Measurements from ENCODE around the gene XRN1.
"Not testable (repeated sequence)": the region's sequence is repeated elsewhere in the genome, so short reads cannot be mapped to it uniquely, and the experiment has no call there.

Gene XRN1

GRCh38 chr3:142433110-142433509 is 14.7 kb downstream of the XRN1 start:
- no peak for DNase-seq

- DNase-seq = no peak
Measured at GRCh38 chr3:142429582-142429981, 18.3 kb downstream of the XRN1 start.

GRCh38 chr3:142424754-142425153 is 23.1 kb downstream of the XRN1 start:
- no peak for DNase-seq

- DNase-seq = no peak
Measured at GRCh38 chr3:142418926-142419592, 28.8 kb downstream of the XRN1 start.

GRCh38 chr3:142417302-142417701 is 30.5 kb downstream of the XRN1 start:
- DNase-seq = no peak

GRCh38 chr3:142400537-142400936 is 47.3 kb downstream of the XRN1 start:
- not testable (repeated sequence) for DNase-seq

GRCh38 chr3:142394921-142395622 is 52.8 kb downstream of the XRN1 start:
- no peak for DNase-seq

GRCh38 chr3:142385078-142385477 is 62.8 kb downstream of the XRN1 start:
- DNase-seq = no peak

GRCh38 chr3:142374687-142375086 is 73.2 kb downstream of the XRN1 start:
- no peak for DNase-seq

- DNase-seq = not testable (repeated sequence)
Measured at GRCh38 chr3:142369576-142369975, 78.3 kb downstream of the XRN1 start.

- no peak for DNase-seq
Measured at GRCh38 chr3:142366434-142366833, 81.4 kb downstream of the XRN1 start.

- DNase-seq = no peak
Measured at GRCh38 chr3:142363936-142364467, 83.8 kb downstream of the XRN1 start.

GRCh38 chr3:142363433-142363832 is 84.4 kb downstream of the XRN1 start:
- DNase-seq = not testable (repeated sequence)

- no peak for DNase-seq
Measured at GRCh38 chr3:142359367-142359766, 88.5 kb downstream of the XRN1 start.

GRCh38 chr3:142356818-142357217 is 91.0 kb downstream of the XRN1 start:
- no peak for DNase-seq

GRCh38 chr3:142355692-142356091 is 92.1 kb downstream of the XRN1 start:
- DNase-seq = no peak

- DNase-seq = no peak
Measured at GRCh38 chr3:142354076-142354475, 93.8 kb downstream of the XRN1 start.

- no peak for DNase-seq
Measured at GRCh38 chr3:142353571-142353970, 94.3 kb downstream of the XRN1 start.

GRCh38 chr3:142352698-142353097 is 95.1 kb downstream of the XRN1 start:
- DNase-seq = not testable (repeated sequence)

- no peak for DNase-seq
Measured at GRCh38 chr3:142348460-142348859, 99.4 kb downstream of the XRN1 start.

- DNase-seq = no peak
Measured at GRCh38 chr3:142337994-142338393, 109.8 kb downstream of the XRN1 start.

GRCh38 chr3:142332390-142332789 is 115.4 kb downstream of the XRN1 start:
- no peak for DNase-seq

- not testable (repeated sequence) for DNase-seq
Measured at GRCh38 chr3:142324275-142324953, 123.4 kb downstream of the XRN1 start.

- no peak for DNase-seq
Measured at GRCh38 chr3:142319912-142320311, 127.9 kb downstream of the XRN1 start.

Measured in activated gamma-delta T cell (primary cell).